Liver (tissue), 9 donors: ENCODE results near the gene CMTM7. TPM values are rescaled to one million over a fixed set of nuclear protein-coding genes. Genes with fewer than 3 reads are reported as not detected.

Source experiments
- DNase-seq: peaks from one replicate; pipeline ENCODE4 v3.0.0-alpha.2; 2017; ENCODE audit warnings: low spot score
- H3K27ac ChIP-seq, 2 donors: one replicate each; pipeline ENCODE4 v1.7.0; 2013; ENCODE audit warnings: inconsistent platforms in 2 of 2, low read length in 2 of 2, control low read depth in 1 of 2, low read depth in 1 of 2, mild to moderate bottlenecking in 1 of 2
- H3K27me3 ChIP-seq, 4 donors: one replicate each; pipeline versions ENCODE4 v1.6.1 to v1.7.0; 2013; ENCODE audit warnings: low read length in 3 of 4, inconsistent platforms in 1 of 4, mild to moderate bottlenecking in 1 of 4, moderate library complexity in 1 of 4; ENCODE audit not compliant: control insufficient read depth in 4 of 4, insufficient read depth in 4 of 4
- H3K36me3 ChIP-seq, 4 donors: one replicate each; pipeline versions ENCODE4 v1.6.1 to v1.7.0; 2013; ENCODE audit warnings: low read length in 3 of 4, mild to moderate bottlenecking in 3 of 4, low read depth in 1 of 4, moderate library complexity in 1 of 4; ENCODE audit not compliant: control insufficient read depth in 4 of 4, insufficient read depth in 3 of 4
- H3K4me1 ChIP-seq, 4 donors: one replicate each; pipeline versions ENCODE4 v1.6.1 to v1.7.0; 2013; ENCODE audit warnings: low read length in 3 of 4, mild to moderate bottlenecking in 3 of 4, moderate library complexity in 1 of 4; ENCODE audit not compliant: control insufficient read depth in 4 of 4, insufficient read depth in 4 of 4
- H3K4me3 ChIP-seq, 3 donors: one replicate each; pipeline versions ENCODE4 v1.6.1 to v1.7.0; 2013; ENCODE audit warnings: low read length in 3 of 3, control low read depth in 1 of 3, low read depth in 1 of 3, mild to moderate bottlenecking in 1 of 3
- H3K9ac ChIP-seq, 2 donors: one replicate each; pipeline ENCODE4 v1.7.0; 2013; ENCODE audit warnings: low read length in 2 of 2, mild to moderate bottlenecking in 2 of 2, moderate library complexity in 2 of 2, control low read depth in 1 of 2, low read depth in 1 of 2
- H3K9me3 ChIP-seq, 4 donors: one replicate each; pipeline versions ENCODE4 v1.6.1 to v1.7.0; 2013; ENCODE audit warnings: low read length in 3 of 4; ENCODE audit not compliant: control insufficient read depth in 4 of 4
- ATF3 ChIP-seq: IDR thresholded peaks from 2 replicates; pipeline ENCODE4 v1.6.1; 2016; ENCODE audit warnings: antibody characterized with exemption
- CTCF ChIP-seq: fragments of 150-350 bp; IDR thresholded peaks from 2 replicates; pipeline ENCODE4 v1.5.1; 2017; ENCODE audit warnings: improper control_type of control experiment, low read depth, low read length; ENCODE audit not compliant: missing input control
- EGR1 ChIP-seq, 2 donors: IDR thresholded peaks; 2 replicates each; pipeline ENCODE4 v1.6.1; 2016 to 2018; ENCODE audit warnings: antibody characterized with exemption in 2 of 2, low read depth in 2 of 2
- FOXA1 ChIP-seq: IDR thresholded peaks from 2 replicates; pipeline ENCODE4 v1.6.1; 2016; ENCODE audit warnings: antibody characterized with exemption
- FOXA2 ChIP-seq: IDR thresholded peaks from 2 replicates; pipeline ENCODE4 v1.6.1; 2016; ENCODE audit warnings: antibody characterized with exemption
- GABPA ChIP-seq, 2 donors: IDR thresholded peaks in 1 of 2; conservative IDR thresholded peaks in 1 of 2; 2 replicates each; pipeline ENCODE4 v1.6.1; 2016; ENCODE audit warnings: antibody characterized with exemption in 2 of 2, mild to moderate bottlenecking in 1 of 2, moderate library complexity in 1 of 2
- HNF4A ChIP-seq, 2 donors: conservative IDR thresholded peaks; 2 replicates each; pipeline ENCODE4 v1.6.1; 2016; ENCODE audit warnings: antibody characterized with exemption in 2 of 2, mild to moderate bottlenecking in 2 of 2
- HNF4G ChIP-seq: IDR thresholded peaks from 2 replicates; pipeline ENCODE4 v1.6.1; 2016; ENCODE audit warnings: antibody characterized with exemption
- JUND ChIP-seq, 2 donors: IDR thresholded peaks; 2 replicates each; pipeline ENCODE4 v1.6.1; 2016; ENCODE audit warnings: antibody characterized with exemption in 2 of 2
- MAX ChIP-seq: IDR thresholded peaks from 2 replicates; pipeline ENCODE4 v1.6.1; 2016; ENCODE audit warnings: antibody characterized with exemption
- NR2F2 ChIP-seq: IDR thresholded peaks from 2 replicates; pipeline ENCODE4 v1.6.1; 2016; ENCODE audit warnings: antibody characterized with exemption
- RAD21 ChIP-seq, 2 donors: IDR thresholded peaks; 2 replicates each; pipeline ENCODE4 v1.6.1; 2016; ENCODE audit warnings: antibody characterized with exemption in 2 of 2, mild to moderate bottlenecking in 2 of 2
- REST ChIP-seq: IDR thresholded peaks from 2 replicates; pipeline ENCODE4 v1.6.1; 2016; ENCODE audit warnings: antibody characterized with exemption, mild to moderate bottlenecking
- RXRA ChIP-seq, 2 donors: IDR thresholded peaks; 2 replicates each; pipeline ENCODE4 v1.6.1; 2017 to 2018; ENCODE audit warnings: antibody characterized with exemption in 2 of 2, mild to moderate bottlenecking in 1 of 2
- SP1 ChIP-seq: IDR thresholded peaks from 2 replicates; pipeline ENCODE4 v1.6.1; 2018; ENCODE audit warnings: antibody characterized with exemption, mild to moderate bottlenecking
- TAF1 ChIP-seq: conservative IDR thresholded peaks from 2 replicates; pipeline ENCODE4 v1.6.1; 2016; ENCODE audit warnings: antibody characterized with exemption, mild to moderate bottlenecking
- YY1 ChIP-seq: IDR thresholded peaks from 2 replicates; pipeline ENCODE4 v1.6.1; 2016; ENCODE audit warnings: antibody characterized with exemption, mild to moderate bottlenecking
- ZBTB33 ChIP-seq: IDR thresholded peaks from 2 replicates; pipeline ENCODE4 v1.6.1; 2016; ENCODE audit warnings: antibody characterized with exemption
- WGBS: extraction: QIAGEN DNeasy Blood & Tissue Kit; methylation state at CpG from one replicate; pipeline ENCODE4 v1.1.7; 2013; 5-methylcytosine and 5-hydroxymethylcytosine counted together
- polyA plus RNA-seq, 2 donors: library from polyadenylated mRNA; stranded (reverse) in 1 of 2; unstranded in 1 of 2; fragments of 200-250 nt in 1 of 2; fragments of >200 nt in 1 of 2; fragmentation: Nextera tagmentation in 1 of 2; extraction: Ambion mirVana in 1 of 2; gene quantifications; one replicate each; pipeline versions ENCODE4 v1.2.1 to v1.2.3, GENCODE V29; 2013 to 2015
- total RNA-seq, 2 donors: library from RNA; depleted of rRNA; stranded (reverse); fragments of >200 nt; gene quantifications; one replicate each; pipeline ENCODE4 v1.2.3, GENCODE V29; 2014
- donor health status: healthy.
- donor health status: healthy.
- donor health status: healthy.
- donor health status: healthy.
- donor health status: healthy.

The CMTM7 gene
- total and polyA plus RNA-seq, 4 donors: 3.6 to 20.3 (median 4.1) TPM

GRCh38 chr3:32410367-32411246 is 19.0 kb downstream of the CMTM7 start:
- Histone ChIP-seq H3K4me3 (no peak overlapping the region), H3K36me3 (no peaks in the 10 kb centered on the region), H3K27ac (no peak overlapping the region), H3K4me1 (no peaks in the 10 kb centered on the region), H3K27me3 (no peaks in the 10 kb centered on the region), H3K9ac (no peak overlapping the region), H3K9me3 (no peaks in the 10 kb centered on the region)
- DNase-seq: no peak
- no peak for TF ChIP-seq ZBTB33
- TF ChIP-seq TAF1: no peak
- no peak for TF ChIP-seq GABPA (IDR thresholded peaks at IDR 0.05 in 1 of 2, conservative IDR thresholded peaks at IDR 0.05 in 1 of 2)
- no peak for TF ChIP-seq SP1
- 88% methylated on average over 10 of the region's 10 CpGs for WGBS

- WGBS: 91% methylated on average over 5 of the region's 5 CpGs
- TF ChIP-seq ATF3 (no peak), REST (no peak), JUND (IDR thresholded peaks at IDR 0.05) (no peak), HNF4A (conservative IDR thresholded peaks at IDR 0.05) (no peak), CTCF (no peak), FOXA2 (no peak), EGR1 (IDR thresholded peaks at IDR 0.05; ENCODE audit: low read depth in 2 of 2) (no peak), RAD21 (IDR thresholded peaks at IDR 0.05) (no peak), RXRA (IDR thresholded peaks at IDR 0.05) (no peak), YY1 (no peak), GABPA (IDR thresholded peaks at IDR 0.05 in 1 of 2, conservative IDR thresholded peaks at IDR 0.05 in 1 of 2) (no peak), HNF4G (no peak), FOXA1 (no peak), NR2F2 (no peak), TAF1 (no peak), ZBTB33 (no peak), MAX (no peak), SP1 (no peak)
- Histone ChIP-seq H3K4me1 (no peaks in the 10 kb centered on the region), H3K9ac (no peak overlapping the region), H3K27ac (no peak overlapping the region), H3K27me3 (no peaks in the 10 kb centered on the region), H3K4me3 (no peak overlapping the region), H3K36me3 (no peaks in the 10 kb centered on the region), H3K9me3 (no peaks in the 10 kb centered on the region)
- no peak for DNase-seq
Measured at GRCh38 chr3:32411442-32411841, 19.8 kb downstream of the CMTM7 start.
